OCI-LY3 (cell line): ENCODE measurements around the gene ACACB.

Experiments used
- EZH2phosphoT487 ChIP-seq: fragments of 200-600 bp; shearing (Covaris generic); IDR thresholded peaks from 2 replicates; pipeline ENCODE4 v1.6.1; 2018; ENCODE audit warnings: antibody characterized with exemption, mixed run types, low read depth
- TF ChIP-seq, protein P1 (sequence below): fragments of 200-600, 300-600 bp; sonication (generic); IDR thresholded peaks from 2 replicates; pipeline ENCODE4 v1.5.1; 2014; ENCODE audit warnings: antibody characterized with exemption, low read length, low read depth

DNA sequence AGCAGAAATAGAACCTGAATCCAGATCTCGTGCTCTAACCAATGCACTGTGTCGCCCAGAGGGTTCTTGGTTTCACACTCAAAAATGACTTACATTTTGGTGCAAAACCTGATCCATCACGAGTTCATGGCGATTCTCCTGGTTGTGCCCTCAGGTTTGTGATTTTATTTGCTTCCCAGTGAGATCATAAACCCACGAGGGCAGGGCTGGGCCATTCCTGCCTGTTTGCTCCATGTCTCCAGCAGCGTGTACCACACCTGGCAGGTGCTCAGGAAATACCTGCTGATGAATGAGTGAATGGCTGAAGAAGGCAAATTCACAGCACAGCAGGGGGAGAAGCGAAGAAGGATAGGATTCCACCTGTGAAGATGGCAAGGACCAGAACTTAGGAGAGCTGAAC lies 9.4 kb downstream of the ACACB start:
- TF ChIP-seq, protein P1, sequence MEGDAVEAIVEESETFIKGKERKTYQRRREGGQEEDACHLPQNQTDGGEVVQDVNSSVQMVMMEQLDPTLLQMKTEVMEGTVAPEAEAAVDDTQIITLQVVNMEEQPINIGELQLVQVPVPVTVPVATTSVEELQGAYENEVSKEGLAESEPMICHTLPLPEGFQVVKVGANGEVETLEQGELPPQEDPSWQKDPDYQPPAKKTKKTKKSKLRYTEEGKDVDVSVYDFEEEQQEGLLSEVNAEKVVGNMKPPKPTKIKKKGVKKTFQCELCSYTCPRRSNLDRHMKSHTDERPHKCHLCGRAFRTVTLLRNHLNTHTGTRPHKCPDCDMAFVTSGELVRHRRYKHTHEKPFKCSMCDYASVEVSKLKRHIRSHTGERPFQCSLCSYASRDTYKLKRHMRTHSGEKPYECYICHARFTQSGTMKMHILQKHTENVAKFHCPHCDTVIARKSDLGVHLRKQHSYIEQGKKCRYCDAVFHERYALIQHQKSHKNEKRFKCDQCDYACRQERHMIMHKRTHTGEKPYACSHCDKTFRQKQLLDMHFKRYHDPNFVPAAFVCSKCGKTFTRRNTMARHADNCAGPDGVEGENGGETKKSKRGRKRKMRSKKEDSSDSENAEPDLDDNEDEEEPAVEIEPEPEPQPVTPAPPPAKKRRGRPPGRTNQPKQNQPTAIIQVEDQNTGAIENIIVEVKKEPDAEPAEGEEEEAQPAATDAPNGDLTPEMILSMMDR = no peak
- TF ChIP-seq EZH2phosphoT487 = no peak
